ENCODE results near the gene TEAD2.

DNA sequence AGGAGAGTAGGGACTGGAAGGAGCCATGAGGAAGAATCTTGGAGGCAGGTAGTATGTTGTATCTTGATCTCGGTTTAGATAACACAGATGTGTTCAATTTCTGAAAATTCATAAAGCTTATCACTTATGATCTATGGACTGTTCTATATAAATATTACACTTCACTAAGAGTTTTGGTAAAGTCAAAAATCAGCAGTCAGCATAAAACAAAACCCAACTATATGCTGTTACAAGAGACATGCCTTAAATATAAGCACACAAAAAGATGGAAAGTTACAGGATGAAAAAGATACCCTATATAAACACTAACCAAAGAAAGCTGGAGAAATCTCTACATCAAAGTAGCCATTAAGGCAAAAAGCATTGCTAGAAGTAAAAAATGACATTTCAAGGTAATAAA lies 21.4 kb upstream of the TEAD2 start:
- TF ChIP-seq, protein P1, sequence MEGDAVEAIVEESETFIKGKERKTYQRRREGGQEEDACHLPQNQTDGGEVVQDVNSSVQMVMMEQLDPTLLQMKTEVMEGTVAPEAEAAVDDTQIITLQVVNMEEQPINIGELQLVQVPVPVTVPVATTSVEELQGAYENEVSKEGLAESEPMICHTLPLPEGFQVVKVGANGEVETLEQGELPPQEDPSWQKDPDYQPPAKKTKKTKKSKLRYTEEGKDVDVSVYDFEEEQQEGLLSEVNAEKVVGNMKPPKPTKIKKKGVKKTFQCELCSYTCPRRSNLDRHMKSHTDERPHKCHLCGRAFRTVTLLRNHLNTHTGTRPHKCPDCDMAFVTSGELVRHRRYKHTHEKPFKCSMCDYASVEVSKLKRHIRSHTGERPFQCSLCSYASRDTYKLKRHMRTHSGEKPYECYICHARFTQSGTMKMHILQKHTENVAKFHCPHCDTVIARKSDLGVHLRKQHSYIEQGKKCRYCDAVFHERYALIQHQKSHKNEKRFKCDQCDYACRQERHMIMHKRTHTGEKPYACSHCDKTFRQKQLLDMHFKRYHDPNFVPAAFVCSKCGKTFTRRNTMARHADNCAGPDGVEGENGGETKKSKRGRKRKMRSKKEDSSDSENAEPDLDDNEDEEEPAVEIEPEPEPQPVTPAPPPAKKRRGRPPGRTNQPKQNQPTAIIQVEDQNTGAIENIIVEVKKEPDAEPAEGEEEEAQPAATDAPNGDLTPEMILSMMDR (IDR thresholded peaks at IDR 0.05 in 8 of 11, conservative IDR thresholded peaks at IDR 0.05 in 3 of 11): no peak
- TF ChIP-seq POLR2AphosphoS5 (IDR thresholded peaks at IDR 0.05): no peak
